CD4-positive, alpha-beta T cell treated with Interleukin-17A for 4 hours (primary cell): Measurements from ENCODE around the gene DOCK4.

ENCODE experiments used
- DNase-seq: peaks from one replicate; pipeline ENCODE4 v3.0.0-alpha.2; 2020; ENCODE audit warnings: mixed read lengths

Gene DOCK4

DNA sequence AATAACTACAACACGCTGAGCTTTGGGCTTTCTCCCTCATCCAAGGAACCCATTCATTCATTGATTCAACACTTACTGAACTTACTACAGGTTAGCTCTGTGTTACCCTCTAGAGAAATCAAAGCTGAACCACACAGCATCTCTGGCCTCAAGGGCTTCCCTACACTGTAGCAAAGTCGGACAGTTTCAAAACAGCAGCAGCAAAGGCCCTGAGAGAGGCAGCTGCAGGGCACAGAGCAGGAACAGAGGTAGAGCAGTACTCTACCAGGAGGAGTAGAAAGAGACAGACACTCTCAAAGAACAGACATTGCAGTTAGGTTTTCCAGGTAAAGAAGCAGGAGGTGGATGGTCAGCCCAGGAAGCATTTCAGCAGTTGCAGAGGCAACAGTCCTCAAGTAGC, 16.1 kb downstream of the DOCK4 start:
- DNase-seq = no peak

GRCh38 chr7:112189691-112190090, 16.5 kb downstream of the DOCK4 start:
- DNase-seq = no peak

DNA sequence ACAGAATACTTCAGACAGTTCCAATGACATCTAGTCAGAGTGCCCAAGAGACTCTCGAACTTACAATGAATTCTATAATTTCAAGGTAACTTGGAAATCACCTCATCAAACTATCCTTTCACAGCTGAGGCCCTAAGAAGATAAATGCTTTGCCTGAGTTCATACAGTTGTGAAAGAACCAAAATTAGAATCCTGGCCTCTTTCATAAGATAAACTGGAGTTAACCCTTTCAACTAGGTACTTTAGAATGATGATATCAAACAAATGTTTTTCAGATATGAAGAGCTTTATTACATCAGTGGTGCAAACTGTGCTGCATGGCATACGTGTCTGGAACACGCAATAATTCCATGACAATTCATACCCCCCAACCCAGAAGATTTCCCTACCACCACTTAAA, 17.9 kb downstream of the DOCK4 start:
- no peak for DNase-seq

DNA sequence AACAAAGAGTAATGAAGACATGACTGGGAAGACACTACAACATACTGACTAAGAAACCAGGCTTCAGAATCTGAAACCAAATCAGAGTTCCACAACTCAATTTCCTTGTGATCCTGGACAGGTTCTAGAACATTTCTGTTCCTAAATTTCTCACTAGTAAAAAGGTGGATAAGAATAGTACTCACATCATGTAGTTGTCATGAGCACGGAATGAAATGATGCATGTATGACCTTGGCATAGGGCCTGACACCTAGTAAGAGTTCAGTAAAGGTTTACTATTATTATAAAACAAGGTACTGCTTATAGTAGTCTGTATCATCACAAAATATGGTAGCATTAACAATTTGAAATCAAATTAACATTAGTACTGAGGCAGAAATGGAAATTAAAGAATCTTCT, 19.9 kb downstream of the DOCK4 start:
- DNase-seq = no peak

GRCh38 chr7:112185005-112185834, 21.0 kb downstream of the DOCK4 start:
- no peak for DNase-seq

DNA sequence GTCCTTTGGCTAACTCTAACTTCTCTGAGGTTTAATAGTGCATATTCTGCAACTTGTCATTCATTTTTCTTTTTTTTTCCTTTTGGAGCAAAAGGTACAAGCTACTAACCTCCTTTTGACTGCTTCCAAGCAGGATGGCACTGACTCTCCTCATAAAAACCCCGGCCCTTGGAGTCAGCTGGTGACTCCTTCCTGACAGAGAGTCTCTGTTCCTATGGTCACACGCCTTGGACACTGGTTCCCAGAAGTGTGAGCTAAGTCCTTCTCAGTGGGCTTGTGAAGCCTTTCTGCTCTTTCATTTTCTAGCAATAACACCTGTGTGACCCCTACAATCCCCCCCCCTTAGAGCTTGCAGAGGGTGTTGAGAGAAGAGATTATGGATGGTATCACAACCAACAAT, 21.7 kb downstream of the DOCK4 start:
- DNase-seq = no peak

DNA sequence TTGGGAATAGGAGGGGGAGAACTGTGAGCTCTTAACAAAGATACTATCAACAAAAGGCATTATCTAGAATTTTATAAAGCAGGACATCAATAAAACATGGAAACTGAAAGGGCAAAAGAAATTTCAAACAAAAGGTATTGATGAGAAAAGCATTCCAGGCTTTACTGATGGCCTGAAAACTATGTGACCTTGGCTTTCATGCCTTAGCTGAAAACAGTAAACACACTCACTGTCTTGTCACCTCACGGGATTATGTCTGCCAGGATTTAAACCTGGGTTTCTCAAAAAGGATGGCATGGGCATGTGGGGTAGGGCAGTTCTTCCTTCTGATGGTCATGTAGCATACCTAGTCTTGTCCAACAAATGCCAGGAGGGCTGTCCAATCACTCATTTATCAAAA, 22.9 kb downstream of the DOCK4 start:
- no peak for DNase-seq

GRCh38 chr7:112182749-112183148, 23.4 kb downstream of the DOCK4 start:
- DNase-seq = no peak

GRCh38 chr7:112180223-112180622, 26.0 kb downstream of the DOCK4 start:
- no peak for DNase-seq

GRCh38 chr7:112176693-112177415, 29.3 kb downstream of the DOCK4 start:
- no peak for DNase-seq

DNA sequence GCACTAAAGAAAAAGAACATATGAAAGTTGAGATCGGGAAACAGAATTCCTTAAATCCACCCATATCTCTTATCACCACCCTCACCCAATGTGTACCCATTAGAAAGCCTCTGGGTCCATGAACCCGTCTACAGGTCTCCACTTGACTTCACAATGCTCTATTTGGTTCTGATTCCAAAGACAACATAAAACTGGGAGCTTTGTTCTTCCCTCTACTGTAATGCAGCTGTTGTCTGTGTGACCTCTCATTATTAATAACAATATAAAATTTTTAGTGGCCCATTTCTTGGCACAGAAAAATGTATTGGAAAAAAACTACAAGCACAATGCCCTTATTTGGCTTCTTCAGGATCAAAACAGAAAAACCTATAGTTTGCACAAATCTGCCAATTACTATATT, 30.0 kb downstream of the DOCK4 start:
- no peak for DNase-seq

- DNase-seq = no peak
Observed at GRCh38 chr7:112174192-112174591, 32.0 kb downstream of the DOCK4 start.

DNA sequence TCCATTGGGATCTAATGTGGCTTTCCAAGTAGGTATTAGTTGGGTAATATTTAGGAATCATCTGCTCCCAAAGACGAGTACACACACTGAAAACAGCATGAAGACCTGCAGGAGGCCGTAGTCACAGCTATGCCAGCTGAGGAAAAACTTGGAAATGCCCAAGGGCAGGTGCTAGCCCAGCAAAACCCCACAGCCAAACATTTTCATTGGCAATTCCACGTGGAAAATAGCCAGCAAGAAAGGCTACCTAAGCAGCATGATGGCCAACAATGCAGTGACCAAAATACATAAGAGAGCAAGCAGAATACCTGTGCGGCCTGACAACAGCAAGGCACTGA, 32.7 kb downstream of the DOCK4 start:
- no peak for DNase-seq

GRCh38 chr7:112172870-112173567, 33.2 kb downstream of the DOCK4 start:
- no peak for DNase-seq

DNA sequence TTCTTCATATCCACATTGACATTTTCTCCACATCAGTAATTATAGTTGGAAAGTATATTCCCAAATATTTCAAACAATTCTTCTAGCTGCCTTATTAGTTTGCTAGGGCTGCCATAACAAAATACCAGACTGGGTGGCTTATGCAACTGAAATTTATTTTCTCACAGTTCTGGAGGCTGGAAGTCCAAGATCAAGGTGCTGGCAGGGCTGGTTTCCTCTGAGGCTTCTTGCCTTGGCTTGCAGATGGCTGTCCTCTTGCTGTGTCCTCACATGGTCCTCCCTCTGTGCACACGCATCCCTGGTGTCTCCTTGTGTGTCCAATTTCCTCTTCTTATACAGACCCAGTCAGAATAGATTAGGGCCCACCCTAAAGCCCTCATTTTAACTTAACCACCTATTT, 34.5 kb downstream of the DOCK4 start:
- DNase-seq = no peak

DNA sequence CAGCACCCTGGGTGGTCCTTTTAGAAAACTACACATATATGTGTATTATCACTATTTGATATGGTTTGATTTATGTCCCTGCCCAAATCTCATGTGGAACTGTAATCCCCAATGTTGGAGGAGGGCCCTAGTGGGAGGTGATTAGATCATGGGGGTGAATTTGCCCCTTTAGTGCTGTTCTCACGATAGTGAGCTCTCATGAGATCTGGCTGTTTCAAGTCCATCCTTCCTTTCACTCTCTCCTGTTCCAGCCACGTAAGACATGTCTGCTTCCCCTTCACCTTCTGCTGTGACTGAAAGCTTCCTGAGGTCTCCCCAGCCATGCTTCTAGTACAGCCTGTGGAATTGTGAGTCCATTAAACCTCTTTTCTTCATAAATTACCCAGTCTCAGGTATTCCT, 37.3 kb downstream of the DOCK4 start:
- DNase-seq = no peak

GRCh38 chr7:112167147-112167546, 39.1 kb downstream of the DOCK4 start:
- DNase-seq = no peak

DNA sequence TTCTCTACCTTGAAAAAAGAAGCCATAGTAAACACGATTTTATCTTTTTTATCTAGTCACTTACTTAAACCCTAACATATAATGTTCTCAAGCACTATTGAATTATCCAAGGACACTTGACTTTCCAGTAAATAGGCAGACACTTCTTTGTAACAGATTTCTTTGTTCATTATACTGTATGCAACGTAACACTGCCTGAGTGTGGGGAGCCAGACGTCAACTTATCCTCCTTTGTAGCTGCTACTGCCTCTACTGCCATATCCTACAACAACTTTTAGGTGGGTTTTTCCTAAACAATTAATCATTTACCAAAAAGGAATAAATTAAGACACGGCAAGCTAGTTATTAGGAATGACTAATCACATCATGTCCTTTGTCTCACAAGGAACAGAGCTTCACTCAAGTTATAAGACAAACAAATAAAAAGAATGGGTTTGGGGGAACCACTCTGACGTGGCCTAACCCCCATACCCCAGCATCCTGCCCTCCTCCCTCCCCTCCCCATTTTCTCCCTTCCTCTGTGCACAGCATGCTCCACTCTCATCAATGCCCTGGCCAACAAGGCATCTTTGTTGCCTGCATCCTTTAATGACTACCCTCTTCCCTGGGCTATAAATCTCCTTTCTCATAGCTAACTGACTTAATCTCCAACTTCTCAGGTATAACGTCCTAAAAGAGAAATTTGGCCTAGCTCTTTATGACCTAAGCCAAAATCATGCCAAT, 43.3 kb downstream of the DOCK4 start:
- no peak for DNase-seq

DNA sequence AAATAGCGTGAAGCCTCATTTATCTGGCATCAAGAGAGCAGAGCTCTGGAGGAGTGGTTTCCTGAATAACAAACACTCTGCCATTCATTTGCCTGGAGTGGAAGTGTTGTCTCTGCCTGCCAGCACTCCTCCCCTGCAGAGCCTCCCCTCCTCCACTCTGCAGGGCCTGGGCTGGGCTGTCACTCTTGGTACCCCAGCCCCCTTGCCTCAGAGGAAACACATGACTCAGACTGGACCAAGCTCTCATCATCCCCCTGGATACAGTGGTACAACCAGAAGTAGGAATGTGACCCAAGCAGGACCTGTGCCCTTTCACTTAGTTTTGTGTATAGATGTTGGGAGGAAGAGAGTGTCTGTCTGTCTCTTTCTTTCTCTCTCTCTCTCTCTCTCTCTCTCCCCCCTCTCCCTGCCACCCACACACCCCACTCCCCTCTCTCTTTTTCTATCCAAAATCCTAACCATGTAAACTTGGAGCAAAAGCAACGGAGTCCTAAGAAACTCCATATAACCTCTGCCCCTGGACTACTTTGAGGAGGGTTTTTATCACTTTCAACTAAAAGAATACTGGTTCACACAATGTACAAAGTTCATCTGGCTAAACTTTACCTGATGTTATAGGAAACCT, 43.9 kb downstream of the DOCK4 start:
- no peak for DNase-seq

DNA sequence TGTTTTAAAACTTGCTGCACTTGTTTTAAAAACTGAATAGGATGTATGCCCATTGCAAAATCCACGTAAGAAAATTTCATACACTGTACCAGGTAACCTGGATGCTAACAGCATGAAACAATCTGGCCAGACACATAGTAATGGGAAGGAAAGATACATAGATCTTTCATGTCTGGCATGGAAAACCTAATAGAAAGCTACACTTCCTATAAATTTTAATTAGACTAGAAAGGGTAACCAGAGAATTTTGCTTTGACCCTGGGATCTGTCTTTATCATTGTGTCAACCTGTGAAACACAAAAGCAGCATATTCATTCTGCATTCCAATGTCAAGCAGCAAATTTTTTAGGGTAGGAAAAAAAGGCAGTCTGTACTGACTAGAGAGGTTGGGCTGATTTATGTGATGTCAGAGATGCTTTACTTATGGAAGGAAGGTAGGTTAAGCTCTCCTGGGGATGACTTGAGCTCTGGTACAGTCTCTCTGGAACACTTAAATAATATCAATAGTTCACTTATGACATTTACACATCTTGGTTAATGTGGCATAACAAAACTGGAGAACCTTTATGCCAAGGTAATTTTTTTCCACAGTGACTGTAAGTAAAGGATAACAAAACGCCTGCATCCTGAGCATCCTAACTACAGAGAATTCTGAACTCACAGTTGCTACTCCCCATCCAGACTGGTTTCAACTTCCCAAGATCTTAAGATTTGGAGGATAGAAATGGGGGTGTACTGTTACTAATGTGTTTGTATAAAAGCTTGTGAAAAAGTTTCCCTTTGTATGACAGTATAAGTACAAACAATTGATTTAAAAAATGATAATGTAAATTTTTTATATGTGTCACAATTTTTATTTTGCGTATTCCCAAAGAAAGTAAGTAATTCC, 44.7 kb downstream of the DOCK4 start:
- DNase-seq = no peak

GRCh38 chr7:112160771-112161150, 45.4 kb downstream of the DOCK4 start:
- DNase-seq = no peak
